Measurements from ENCODE around the gene MYO1H. TPM values are rescaled to one million over a fixed set of nuclear protein-coding genes. Genes with fewer than 3 reads are reported as not detected.
A peak's percentile ranks its signal among the peaks of the same experiment; 100 is the strongest.

The MYO1H gene
- total RNA-seq, 2 experiments from 2014 or later = 0.28 to 0.59 TPM

GRCh38 chr12:109383240-109383639 is 35.5 kb downstream of the MYO1H start:
- H3K9me3 ChIP-seq (ENCODE audit: low read length) = no peaks in the 10 kb centered on the region
- no peaks in the 10 kb centered on the region for H3K36me3 ChIP-seq (ENCODE audit: insufficient read depth, low read length)
- CTCF ChIA-PET (ENCODE audit: unreplicated experiment) = interaction anchor here (1.1 kb wide), 1 partner anchor 120 kb away, joined by 3 read pairs; no protein-coding TSS in a partner anchor
- no peak overlapping the region for H2AFZ ChIP-seq (ENCODE audit: low read length)
- no peak for DNase-seq (ENCODE audit: low spot score)
- no TSS peak for BruUV-seq (replicated peaks)
- H3K79me2 ChIP-seq (ENCODE audit: insufficient read depth, low read depth, low read length) = no peaks in the 10 kb centered on the region
- H3K4me3 ChIP-seq (ENCODE audit: low read depth, low read length, poor library complexity, severe bottlenecking) = no peak overlapping the region
- TF ChIP-seq CTCF (conservative IDR thresholded peaks at IDR 0.05; ENCODE audit: low read length) (no peak), EZH2phosphoT487 (IDR thresholded peaks at IDR 0.05; ENCODE audit: borderline replicate concordance, low read depth, low read length) (no peak)
- H3K4me2 ChIP-seq (ENCODE audit: low read length) = no peak overlapping the region
- no peaks in the 10 kb centered on the region for H3K4me1 ChIP-seq (ENCODE audit: insufficient read depth, low read length, poor library complexity, severe bottlenecking)
- H3K27ac ChIP-seq (ENCODE audit: low read depth, low read length, poor library complexity, severe bottlenecking) = no peak overlapping the region
- no peaks in the 10 kb centered on the region for H4K20me1 ChIP-seq (ENCODE audit: insufficient read depth, low read length)
- no peaks in the 10 kb centered on the region for H3K9me2 ChIP-seq (ENCODE audit: insufficient read depth, low read length)
- intact Hi-C loops (cut with micrococcal nuclease; ENCODE audit: unreplicated experiment) = no loop called here
- POLR2A ChIA-PET = no interaction called here

- peak; percentile 61 for DNase-seq (ENCODE audit: low spot score)
- Histone ChIP-seq H3K9me2 (ENCODE audit: insufficient read depth, low read length) (no peaks in the 10 kb centered on the region), H2AFZ (ENCODE audit: low read length) (no peak overlapping the region), H3K27ac (ENCODE audit: low read depth, low read length, poor library complexity, severe bottlenecking) (no peak overlapping the region), H3K4me1 (ENCODE audit: insufficient read depth, low read length, poor library complexity, severe bottlenecking) (peaks cover 3% of the 10 kb centered on the region), H3K36me3 (ENCODE audit: insufficient read depth, low read length) (no peaks in the 10 kb centered on the region), H4K20me1 (ENCODE audit: insufficient read depth, low read length) (no peaks in the 10 kb centered on the region), H3K4me2 (ENCODE audit: low read length) (no peak overlapping the region), H3K79me2 (ENCODE audit: insufficient read depth, low read depth, low read length) (no peaks in the 10 kb centered on the region), H3K4me3 (ENCODE audit: low read depth, low read length, poor library complexity, severe bottlenecking) (no peak overlapping the region), H3K9me3 (ENCODE audit: low read length) (no peaks in the 10 kb centered on the region)
- no TSS peak for BruUV-seq (replicated peaks)
- ChIA-PET POLR2A (interaction anchor here (0.6 kb wide), 1 partner anchor 20 kb away, joined by 3 read pairs; no protein-coding TSS in a partner anchor), CTCF (ENCODE audit: unreplicated experiment) (interaction anchor here (1.1 kb wide), 1 partner anchor 74 kb away, joined by 3 read pairs; no protein-coding TSS in a partner anchor)
- TF ChIP-seq CTCF (conservative IDR thresholded peaks at IDR 0.05; ENCODE audit: low read length) = peak; percentile 83
- TF ChIP-seq EZH2phosphoT487 (IDR thresholded peaks at IDR 0.05; ENCODE audit: borderline replicate concordance, low read depth, low read length) = no peak
- intact Hi-C loops (cut with micrococcal nuclease; ENCODE audit: unreplicated experiment) = loop anchor here (1.0 to 5.0 kb wide), 2 partner anchors 121 to 273 kb away; no protein-coding TSS in a partner anchor
These were observed 37.8 kb downstream of the MYO1H start for GRCh38 chr12:109385339-109386058.

- Histone ChIP-seq H2AFZ (ENCODE audit: low read length) (no peak overlapping the region), H3K4me2 (ENCODE audit: low read length) (no peak overlapping the region), H3K4me3 (ENCODE audit: low read depth, low read length, poor library complexity, severe bottlenecking) (no peak overlapping the region), H3K36me3 (ENCODE audit: insufficient read depth, low read length) (no peaks in the 10 kb centered on the region), H4K20me1 (ENCODE audit: insufficient read depth, low read length) (no peaks in the 10 kb centered on the region), H3K9me3 (ENCODE audit: low read length) (no peaks in the 10 kb centered on the region), H3K27ac (ENCODE audit: low read depth, low read length, poor library complexity, severe bottlenecking) (no peak overlapping the region), H3K9me2 (ENCODE audit: insufficient read depth, low read length) (no peaks in the 10 kb centered on the region), H3K4me1 (ENCODE audit: insufficient read depth, low read length, poor library complexity, severe bottlenecking) (peaks cover 3% of the 10 kb centered on the region), H3K79me2 (ENCODE audit: insufficient read depth, low read depth, low read length) (no peaks in the 10 kb centered on the region)
- intact Hi-C loops (cut with micrococcal nuclease; ENCODE audit: unreplicated experiment) = loop anchor here (5.0 kb wide), 1 partner anchor 274 kb away; no protein-coding TSS in a partner anchor
- CTCF ChIA-PET (ENCODE audit: unreplicated experiment) = interaction anchor here (1.1 kb wide), 1 partner anchor 74 kb away, joined by 3 read pairs; no protein-coding TSS in a partner anchor
- no TSS peak for BruUV-seq (replicated peaks)
- POLR2A ChIA-PET = interaction anchor here (0.7 kb wide), 1 partner anchor 351 kb away, joined by 3 read pairs; no protein-coding TSS in a partner anchor
- no peak for DNase-seq (ENCODE audit: low spot score)
- TF ChIP-seq EZH2phosphoT487 (IDR thresholded peaks at IDR 0.05; ENCODE audit: borderline replicate concordance, low read depth, low read length) = no peak
- no peak for TF ChIP-seq CTCF (conservative IDR thresholded peaks at IDR 0.05; ENCODE audit: low read length)
These were observed 38.3 kb downstream of the MYO1H start for GRCh38 chr12:109386059-109386433.

Data from OCI-LY7 (cell line).